DLD1 (cell line): ENCODE data around the gene MSI2.

Experiments used
- in situ Hi-C: cut with HindIII; loops from 2 replicates; pipeline ENCODE4 v1.10.0; 2017; ENCODE audit warnings: low sequenced_read_pairs

The MSI2 gene

GRCh38 chr17:57586196-57586740, 329.9 kb downstream of the MSI2 start:
- in situ Hi-C loops, result no loop called here

GRCh38 chr17:57586742-57587141, 330.4 kb downstream of the MSI2 start:
- in situ Hi-C loops, result no loop called here

GRCh38 chr17:57587193-57587969, 331.1 kb downstream of the MSI2 start:
- in situ Hi-C loops, result no loop called here

- in situ Hi-C loops, result no loop called here
Measured at GRCh38 chr17:57588086-57588485, 331.8 kb downstream of the MSI2 start.

- in situ Hi-C loops, result no loop called here
Measured at GRCh38 chr17:57589151-57590034, 333.1 kb downstream of the MSI2 start.

GRCh38 chr17:57593739-57594462, 337.6 kb downstream of the MSI2 start:
- in situ Hi-C loops, result no loop called here

GRCh38 chr17:57594767-57595166, 338.4 kb downstream of the MSI2 start:
- in situ Hi-C loops, result no loop called here

GRCh38 chr17:57595426-57595825, 339.1 kb downstream of the MSI2 start:
- in situ Hi-C loops, result no loop called here

GRCh38 chr17:57595947-57596695, 339.8 kb downstream of the MSI2 start:
- in situ Hi-C loops, result no loop called here

- in situ Hi-C loops, result no loop called here
Measured at GRCh38 chr17:57597101-57597500, 340.8 kb downstream of the MSI2 start.

GRCh38 chr17:57597531-57598453, 341.5 kb downstream of the MSI2 start:
- in situ Hi-C loops, result no loop called here

- in situ Hi-C loops, result no loop called here
Measured at GRCh38 chr17:57599271-57600045, 343.1 kb downstream of the MSI2 start.

GRCh38 chr17:57600074-57600473, 343.8 kb downstream of the MSI2 start:
- in situ Hi-C loops, result no loop called here

GRCh38 chr17:57601143-57601735, 344.9 kb downstream of the MSI2 start:
- in situ Hi-C loops, result no loop called here

GRCh38 chr17:57602896-57603295, 346.6 kb downstream of the MSI2 start:
- in situ Hi-C loops, result no loop called here

- in situ Hi-C loops, result no loop called here
Measured at GRCh38 chr17:57603546-57603945, 347.2 kb downstream of the MSI2 start.

- in situ Hi-C loops, result no loop called here
Measured at GRCh38 chr17:57603978-57604377, 347.7 kb downstream of the MSI2 start.
